Lower lobe of right lung (tissue), 2 donors: ENCODE measurements around the gene DRC1. TPM values are rescaled to one million over a fixed set of nuclear protein-coding genes. Genes with fewer than 3 reads are reported as not detected.
"Not testable (repeated sequence)": the region's sequence is repeated elsewhere in the genome, so short reads cannot be mapped to it uniquely, and the experiment has no call there.

Source experiments
- ATAC-seq, 2 donors: fragments of 200-7000 bp; cut with Tn5 transposase; one replicate each; pipeline ENCODE4 v1.9.1; 2020 to 2022; ENCODE audit warnings: mild to moderate bottlenecking in 2 of 2, moderate library complexity in 2 of 2
- DNase-seq: peaks from one replicate; pipeline ENCODE4 v3.0.0-alpha.2; 2020
- H3K27ac ChIP-seq: fragments of 200-600 bp; one replicate; pipeline ENCODE4 v1.8.0; 2022
- H3K27me3 ChIP-seq: fragments of 200-600 bp; one replicate; pipeline ENCODE4 v1.8.0; 2022; ENCODE audit warnings: low read depth
- H3K36me3 ChIP-seq: fragments of 200-600 bp; one replicate; pipeline ENCODE4 v1.8.0; 2022; ENCODE audit warnings: mild to moderate bottlenecking
- H3K4me1 ChIP-seq: fragments of 200-600 bp; one replicate; pipeline ENCODE4 v1.8.0; 2022
- H3K4me3 ChIP-seq: fragments of 200-600 bp; one replicate; pipeline ENCODE4 v1.8.0; 2022; ENCODE audit warnings: mild to moderate bottlenecking
- H3K9me3 ChIP-seq: fragments of 200-600 bp; one replicate; pipeline ENCODE4 v1.8.0; 2022
- intact Hi-C: fragments of 100-400 bp; cut with DNase I; formaldehyde crosslinking; loops from one replicate; pipeline ENCODE4 v1.11.0; 2022
- total RNA-seq: library from RNA; stranded (reverse); fragmentation: NEBNext Ultra II Directional; extraction: Animal tissue kit (Norgen Biotek cat#: 25700); gene quantifications from one replicate; pipeline ENCODE4 v1.2.1, GENCODE V29; 2021
- TF ChIP-seq, protein P1 (sequence below): fragments of 200-600 bp; IDR thresholded peaks from one replicate; pipeline ENCODE4 v1.8.0; 2022; ENCODE audit warnings: antibody characterized with exemption, mild to moderate bottlenecking
- donor health status: DM: no; HTN: yes; CAD: no; lungs with severe emphysema.

DRC1 gene
- total RNA-seq, 1 donor from 2014 or later: 6.8 TPM

DNA sequence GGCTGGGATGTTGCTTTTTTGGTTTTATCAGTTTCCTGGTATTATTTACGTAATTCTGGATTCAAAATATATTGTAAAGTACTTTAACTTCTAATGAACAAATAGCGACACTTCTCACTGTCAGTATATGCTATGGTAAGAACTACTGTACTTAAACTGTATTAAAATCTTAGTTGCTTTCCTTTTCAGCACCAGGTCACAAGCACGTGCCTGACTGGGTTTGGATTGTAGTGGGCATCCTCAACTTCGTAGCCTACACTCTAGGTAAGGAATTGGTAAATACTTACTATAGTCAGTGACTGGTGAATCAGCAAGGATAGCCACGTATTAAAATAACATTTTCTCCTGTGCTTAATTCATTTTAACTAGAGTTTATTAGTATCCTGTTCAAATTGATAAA, 34.8 kb upstream of the DRC1 start:
- Histone ChIP-seq H3K9me3 (no peaks in the 10 kb centered on the region), H3K4me1 (no peaks in the 10 kb centered on the region), H3K27ac (no peak overlapping the region), H3K36me3 (peaks cover 24% of the 10 kb centered on the region), H3K4me3 (no peak overlapping the region), H3K27me3 (no peaks in the 10 kb centered on the region)
- TF ChIP-seq, protein P1, sequence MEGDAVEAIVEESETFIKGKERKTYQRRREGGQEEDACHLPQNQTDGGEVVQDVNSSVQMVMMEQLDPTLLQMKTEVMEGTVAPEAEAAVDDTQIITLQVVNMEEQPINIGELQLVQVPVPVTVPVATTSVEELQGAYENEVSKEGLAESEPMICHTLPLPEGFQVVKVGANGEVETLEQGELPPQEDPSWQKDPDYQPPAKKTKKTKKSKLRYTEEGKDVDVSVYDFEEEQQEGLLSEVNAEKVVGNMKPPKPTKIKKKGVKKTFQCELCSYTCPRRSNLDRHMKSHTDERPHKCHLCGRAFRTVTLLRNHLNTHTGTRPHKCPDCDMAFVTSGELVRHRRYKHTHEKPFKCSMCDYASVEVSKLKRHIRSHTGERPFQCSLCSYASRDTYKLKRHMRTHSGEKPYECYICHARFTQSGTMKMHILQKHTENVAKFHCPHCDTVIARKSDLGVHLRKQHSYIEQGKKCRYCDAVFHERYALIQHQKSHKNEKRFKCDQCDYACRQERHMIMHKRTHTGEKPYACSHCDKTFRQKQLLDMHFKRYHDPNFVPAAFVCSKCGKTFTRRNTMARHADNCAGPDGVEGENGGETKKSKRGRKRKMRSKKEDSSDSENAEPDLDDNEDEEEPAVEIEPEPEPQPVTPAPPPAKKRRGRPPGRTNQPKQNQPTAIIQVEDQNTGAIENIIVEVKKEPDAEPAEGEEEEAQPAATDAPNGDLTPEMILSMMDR: no peak
- no peak for DNase-seq
- intact Hi-C loops: no loop called here
- ATAC-seq: no peak

DNA sequence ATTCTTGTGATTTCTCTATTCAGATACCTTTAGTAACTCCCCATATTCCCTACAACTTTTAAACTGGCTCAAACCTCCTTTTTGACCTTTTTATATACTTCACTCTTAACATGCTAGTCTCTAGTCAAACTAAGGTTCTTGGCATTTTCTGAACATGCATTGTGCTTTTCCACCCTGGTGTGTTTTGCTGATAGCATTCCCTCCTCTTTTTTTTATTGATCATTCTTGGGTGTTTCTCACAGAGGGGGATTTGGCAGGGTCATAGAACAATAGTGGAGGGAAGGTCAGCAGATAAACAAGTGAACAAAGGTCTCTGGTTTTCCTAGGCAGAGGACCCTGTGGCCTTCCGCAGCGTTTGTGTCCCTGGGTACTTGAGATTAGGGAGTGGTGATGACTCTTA, 32.1 kb upstream of the DRC1 start:
- H3K4me1 ChIP-seq, H3K9me3 ChIP-seq, H3K27ac ChIP-seq, ATAC-seq, H3K4me3 ChIP-seq, DNase-seq, intact Hi-C loops, H3K27me3 ChIP-seq: not testable (repeated sequence)
- H3K36me3 ChIP-seq: peaks cover 42% of the 10 kb centered on the region

DNA sequence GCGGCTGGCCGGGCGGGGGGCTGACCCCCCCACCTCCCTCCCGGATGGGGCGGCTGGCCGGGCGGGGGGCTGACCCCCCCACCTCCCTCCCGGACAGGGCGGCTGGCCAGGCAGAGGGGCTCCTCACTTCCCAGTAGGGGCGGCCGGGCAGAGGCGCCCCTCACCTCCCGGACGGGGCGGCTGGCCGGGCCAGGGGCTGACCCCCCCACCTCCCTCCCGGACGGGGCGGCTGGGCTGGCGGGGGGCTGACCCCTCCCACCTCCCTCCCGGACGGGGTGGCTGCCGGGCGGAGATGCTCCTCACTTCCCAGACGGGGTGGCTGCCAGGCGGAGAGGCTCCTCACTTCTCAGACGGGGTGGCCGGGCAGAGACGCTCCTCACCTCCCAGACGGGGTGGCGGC, 30.8 kb upstream of the DRC1 start:
- ATAC-seq, H3K27ac ChIP-seq, H3K27me3 ChIP-seq, DNase-seq, H3K4me3 ChIP-seq, intact Hi-C loops, H3K4me1 ChIP-seq, H3K9me3 ChIP-seq: not testable (repeated sequence)
- H3K36me3 ChIP-seq: peaks cover 51% of the 10 kb centered on the region

DNA sequence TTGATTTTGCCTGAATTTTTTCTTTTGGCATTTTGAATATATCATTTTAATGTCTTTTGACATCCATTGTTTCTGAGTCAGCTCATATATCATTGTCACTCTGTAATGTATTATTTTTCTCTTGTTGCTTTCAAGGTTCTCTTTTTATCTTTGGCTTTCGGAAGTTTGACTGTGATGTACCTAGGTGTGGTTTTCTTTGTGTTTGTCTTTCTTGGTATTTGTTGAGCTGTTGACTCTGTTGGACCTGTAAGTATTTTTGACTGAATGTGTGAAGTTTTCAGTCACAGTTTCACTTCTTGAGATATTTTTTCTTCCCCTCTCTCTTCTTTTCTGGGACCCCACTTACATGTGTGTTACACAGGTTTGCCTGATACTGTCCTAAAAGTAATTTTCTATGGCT, 24.9 kb upstream of the DRC1 start:
- intact Hi-C loops: no loop called here
- Histone ChIP-seq H3K27ac (no peak overlapping the region), H3K36me3 (peaks cover 34% of the 10 kb centered on the region), H3K4me3 (no peak overlapping the region), H3K9me3 (no peaks in the 10 kb centered on the region), H3K27me3 (no peaks in the 10 kb centered on the region), H3K4me1 (no peaks in the 10 kb centered on the region)
- TF ChIP-seq, protein P1: no peak
- DNase-seq: no peak
- no peak for ATAC-seq

DNA sequence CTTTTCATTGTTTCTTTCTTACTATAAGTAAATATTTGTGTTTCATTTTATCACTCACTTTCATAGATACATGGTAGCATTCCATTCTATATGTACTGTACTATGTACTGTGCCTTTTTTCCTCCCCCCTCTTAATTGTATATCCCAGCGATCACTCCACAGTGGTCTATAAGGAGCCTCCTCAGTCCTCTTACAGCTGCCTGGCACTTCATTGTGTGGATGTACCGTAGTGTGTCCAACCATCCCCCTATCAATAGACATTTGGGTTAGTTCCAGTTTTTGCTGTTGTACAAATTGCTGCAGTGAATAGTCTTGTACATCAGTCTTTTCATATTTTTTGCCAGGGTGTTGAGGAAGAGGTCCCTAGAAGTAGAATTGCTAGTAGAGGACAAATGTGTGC, 21.4 kb upstream of the DRC1 start:
- Histone ChIP-seq H3K36me3 (peaks cover 25% of the 10 kb centered on the region), H3K9me3 (no peaks in the 10 kb centered on the region), H3K27ac (no peak overlapping the region), H3K4me1 (no peaks in the 10 kb centered on the region), H3K4me3 (no peak overlapping the region), H3K27me3 (no peaks in the 10 kb centered on the region)
- ATAC-seq (no peak), DNase-seq (no peak)
- intact Hi-C loops: no loop called here
- TF ChIP-seq, protein P1: no peak

DNA sequence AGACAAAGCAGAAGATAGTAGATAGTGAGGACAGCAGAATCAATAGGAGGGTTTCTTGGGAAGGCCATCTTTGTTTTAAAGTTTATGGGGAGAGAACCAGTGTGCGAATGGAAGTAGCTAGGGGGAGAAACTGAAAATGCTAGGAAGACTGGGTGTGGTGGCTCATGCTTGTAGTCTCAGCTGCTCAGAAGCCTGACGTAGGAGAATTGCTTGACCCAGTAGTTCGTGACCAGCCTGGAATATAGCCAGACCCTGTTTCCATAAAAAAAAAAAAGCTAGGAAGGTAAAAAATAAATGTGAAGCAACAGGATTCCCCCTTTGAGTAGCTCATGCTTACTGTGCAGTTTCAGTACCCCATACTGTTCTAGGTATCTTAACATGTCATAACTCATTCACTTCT, 19.2 kb upstream of the DRC1 start:
- H3K36me3 ChIP-seq: peaks cover 36% of the 10 kb centered on the region
- H3K4me3 ChIP-seq: no peak overlapping the region
- DNase-seq (no peak), ATAC-seq (no peak)
- TF ChIP-seq, protein P1: no peak
- H3K9me3 ChIP-seq: no peaks in the 10 kb centered on the region
- no peak overlapping the region for H3K27ac ChIP-seq
- no peaks in the 10 kb centered on the region for H3K27me3 ChIP-seq
- no peaks in the 10 kb centered on the region for H3K4me1 ChIP-seq
- intact Hi-C loops: no loop called here

DNA sequence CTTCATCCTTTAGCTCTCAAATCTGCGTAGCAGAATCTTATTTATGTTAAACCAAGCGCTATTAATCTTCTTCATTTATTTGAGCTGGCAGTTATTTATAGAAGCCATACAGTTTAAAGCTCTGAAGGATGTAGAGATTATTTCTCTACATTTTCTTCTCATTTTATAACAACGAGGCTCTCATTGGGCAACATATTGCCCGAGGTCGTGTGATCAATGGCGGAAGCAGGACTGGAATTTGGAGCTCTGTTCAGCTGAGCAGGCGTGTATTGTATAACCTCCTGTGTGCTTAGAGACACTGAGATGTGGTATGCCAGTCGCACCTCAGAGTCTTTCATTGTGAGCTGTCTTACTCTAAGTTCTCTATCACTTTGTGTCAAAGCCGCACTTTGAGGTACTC, 17.5 kb upstream of the DRC1 start:
- Histone ChIP-seq H3K27me3 (no peaks in the 10 kb centered on the region), H3K9me3 (no peaks in the 10 kb centered on the region), H3K27ac (no peak overlapping the region), H3K36me3 (peaks cover 42% of the 10 kb centered on the region), H3K4me1 (no peaks in the 10 kb centered on the region), H3K4me3 (no peak overlapping the region)
- DNase-seq: no peak
- intact Hi-C loops: no loop called here
- TF ChIP-seq, protein P1: no peak
- no peak for ATAC-seq
